Suprapubic skin (tissue), 4 donors: ENCODE measurements around the gene TRDN.

Experiments used
- EP300 ChIP-seq: sonication (generic); formaldehyde crosslinking; IDR thresholded peaks from one replicate; pipeline ENCODE4 v1.6.1; 2017; ENCODE audit warnings: antibody characterized with exemption
- POLR2A ChIP-seq, 2 donors: fragments of 450-650 bp; IDR thresholded peaks; one replicate each; pipeline ENCODE4 v1.6.1; 2017; ENCODE audit warnings: antibody characterized with exemption in 2 of 2, mild to moderate bottlenecking in 2 of 2, moderate library complexity in 2 of 2
- POLR2AphosphoS5 ChIP-seq, 3 donors: sonication (generic); formaldehyde crosslinking; IDR thresholded peaks; one replicate each; pipeline ENCODE4 v1.6.1; 2017; ENCODE audit warnings: antibody characterized with exemption in 3 of 3
- TF ChIP-seq, protein P1 (sequence below), 2 donors: fragments of 200-600 bp in 1 of 2; fragments of 450-650 bp in 1 of 2; sonication (generic) in 1 of 2; IDR thresholded peaks; one replicate each; pipeline ENCODE4 v1.5.1; 2016 to 2019; ENCODE audit warnings: antibody characterized with exemption in 2 of 2, mild to moderate bottlenecking in 1 of 2, moderate library complexity in 1 of 2

DNA sequence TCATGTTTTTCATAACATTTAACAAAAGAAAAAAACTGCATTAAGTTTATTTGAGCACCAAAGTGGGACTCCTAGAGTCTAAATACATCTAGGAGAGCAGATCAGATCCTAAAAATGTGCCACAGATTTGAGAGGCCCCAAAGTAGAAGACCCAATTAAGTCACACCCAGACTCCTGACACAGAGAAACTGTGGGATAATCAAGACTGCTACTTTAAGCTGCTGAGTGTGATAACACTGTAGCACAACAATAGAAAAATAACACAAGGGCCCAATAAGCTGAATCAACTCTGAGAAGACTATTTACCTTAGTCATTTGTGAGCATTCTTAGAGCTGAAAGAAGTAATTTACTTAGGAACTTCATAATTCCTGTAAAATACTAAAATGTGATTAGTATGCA is 26.0 kb downstream of the TRDN start:
- TF ChIP-seq, protein P1, sequence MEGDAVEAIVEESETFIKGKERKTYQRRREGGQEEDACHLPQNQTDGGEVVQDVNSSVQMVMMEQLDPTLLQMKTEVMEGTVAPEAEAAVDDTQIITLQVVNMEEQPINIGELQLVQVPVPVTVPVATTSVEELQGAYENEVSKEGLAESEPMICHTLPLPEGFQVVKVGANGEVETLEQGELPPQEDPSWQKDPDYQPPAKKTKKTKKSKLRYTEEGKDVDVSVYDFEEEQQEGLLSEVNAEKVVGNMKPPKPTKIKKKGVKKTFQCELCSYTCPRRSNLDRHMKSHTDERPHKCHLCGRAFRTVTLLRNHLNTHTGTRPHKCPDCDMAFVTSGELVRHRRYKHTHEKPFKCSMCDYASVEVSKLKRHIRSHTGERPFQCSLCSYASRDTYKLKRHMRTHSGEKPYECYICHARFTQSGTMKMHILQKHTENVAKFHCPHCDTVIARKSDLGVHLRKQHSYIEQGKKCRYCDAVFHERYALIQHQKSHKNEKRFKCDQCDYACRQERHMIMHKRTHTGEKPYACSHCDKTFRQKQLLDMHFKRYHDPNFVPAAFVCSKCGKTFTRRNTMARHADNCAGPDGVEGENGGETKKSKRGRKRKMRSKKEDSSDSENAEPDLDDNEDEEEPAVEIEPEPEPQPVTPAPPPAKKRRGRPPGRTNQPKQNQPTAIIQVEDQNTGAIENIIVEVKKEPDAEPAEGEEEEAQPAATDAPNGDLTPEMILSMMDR (IDR thresholded peaks at IDR 0.05), result no peak
- no peak for TF ChIP-seq POLR2A (IDR thresholded peaks at IDR 0.05)
- no peak for TF ChIP-seq POLR2AphosphoS5 (IDR thresholded peaks at IDR 0.05)
- TF ChIP-seq EP300, result no peak
